Neural progenitor cell (in vitro differentiated cells): ENCODE results near the gene SHROOM2. TPM values are rescaled to one million over a fixed set of nuclear protein-coding genes. Genes with fewer than 3 reads are reported as not detected.

Source experiments
- DNase-seq: peaks from one replicate; pipeline ENCODE4 v3.0.0-alpha.2; 2016; ENCODE audit warnings: low spot score
- H2AFZ ChIP-seq: fragments of 200-600 bp; sonication (generic); replicated peaks from 2 replicates; pipeline ENCODE4 v1.6.1; 2016; ENCODE audit warnings: antibody characterized with exemption
- H3F3A ChIP-seq: fragments of 200-600 bp; sonication (generic); 2 replicates; pipeline ENCODE4 v1.6.1; 2016; ENCODE audit warnings: antibody characterized with exemption, low read depth
- H3K27ac ChIP-seq: fragments of 200-600 bp; sonication (generic); 2 replicates; pipeline ENCODE4 v1.5.1; 2016; ENCODE audit warnings: mild to moderate bottlenecking
- H3K27me3 ChIP-seq: fragments of 200-600 bp; sonication (generic); 2 replicates; pipeline ENCODE4 v1.6.1; 2016; ENCODE audit warnings: mild to moderate bottlenecking, moderate library complexity
- H3K36me3 ChIP-seq: fragments of 200-600 bp; sonication (generic); 2 replicates; pipeline ENCODE4 v1.5.1; 2016
- H3K4me1 ChIP-seq: fragments of 200-600 bp; sonication (generic); 2 replicates; pipeline ENCODE4 v1.6.1; 2016; ENCODE audit warnings: mixed run types
- H3K4me2 ChIP-seq: fragments of 200-600 bp; sonication (generic); 2 replicates; pipeline ENCODE4 v1.6.1; 2016
- H3K4me3 ChIP-seq: fragments of 200-600 bp; sonication (generic); 2 replicates; pipeline ENCODE4 v1.5.1; 2016
- H3K79me2 ChIP-seq: fragments of 200-600 bp; sonication (generic); 2 replicates; pipeline ENCODE4 v1.6.1; 2016; ENCODE audit warnings: low read depth
- H3K9ac ChIP-seq: fragments of 200-600 bp; sonication (generic); 2 replicates; pipeline ENCODE4 v1.6.1; 2016
- H3K9me3 ChIP-seq: fragments of 200-600 bp; sonication (generic); 2 replicates; pipeline ENCODE4 v1.5.1; 2016; ENCODE audit warnings: low read depth
- H4K20me1 ChIP-seq: fragments of 200-600 bp; sonication (generic); 2 replicates; pipeline ENCODE4 v1.6.1; 2016; ENCODE audit warnings: low read depth
- H3K27ac Mint-ChIP-seq: 3 replicates; pipeline ENCODE4 v1.8.0; 2021; ENCODE audit warnings: mixed read lengths
- H3K27me3 Mint-ChIP-seq: 2 replicates; pipeline ENCODE4 v1.8.0; 2022; ENCODE audit warnings: low read depth, mild to moderate bottlenecking, inconsistent platforms, moderate library complexity, mixed read lengths; ENCODE audit not compliant: insufficient read depth
- H3K36me3 Mint-ChIP-seq: 3 replicates; pipeline ENCODE4 v1.8.0; 2021; ENCODE audit warnings: mixed read lengths
- H3K4me1 Mint-ChIP-seq: 3 replicates; pipeline ENCODE4 v1.8.0; 2021; ENCODE audit warnings: mixed read lengths
- H3K4me3 Mint-ChIP-seq: 3 replicates; pipeline ENCODE4 v1.8.0; 2021; ENCODE audit warnings: mild to moderate bottlenecking, moderate library complexity, mixed read lengths
- H3K9me3 Mint-ChIP-seq: 3 replicates; pipeline ENCODE4 v1.8.0; 2020; ENCODE audit warnings: mixed read lengths
- CTCF ChIP-seq: fragments of 200-600 bp; sonication (generic); IDR thresholded peaks from 2 replicates; pipeline ENCODE4 v1.5.1; 2017; ENCODE audit warnings: antibody characterized with exemption, mild to moderate bottlenecking
- EZH2 ChIP-seq: fragments of 200-600 bp; sonication (generic); IDR thresholded peaks from 2 replicates; pipeline ENCODE4 v1.6.1; 2017; ENCODE audit warnings: antibody characterized with exemption, mild to moderate bottlenecking, moderate library complexity
- EZH2phosphoT487 ChIP-seq: fragments of 200-600 bp; sonication (generic); IDR thresholded peaks from 2 replicates; pipeline ENCODE4 v1.6.1; 2017; ENCODE audit warnings: antibody characterized with exemption
- total RNA-seq: library from RNA; depleted of rRNA; stranded (reverse); fragments of >200 nt; gene quantifications from 2 replicates; pipeline ENCODE4 v1.2.3, GENCODE V29; 2015; ENCODE audit warnings: low replicate concordance

Gene SHROOM2
- total RNA-seq, 1 donor from 2014 or later: 9.1 TPM

GRCh38 chrX:9832811-9833210 is 46.6 kb downstream of the SHROOM2 start:
- DNase-seq: peak; percentile 48

GRCh38 chrX:9835585-9836210 is 49.5 kb downstream of the SHROOM2 start:
- H3K27ac Mint-ChIP-seq: no peak overlapping the region
- Histone ChIP-seq H3K9ac (no peak overlapping the region), H3K27ac (no peak overlapping the region), H3K9me3 (no peaks in the 10 kb centered on the region), H2AFZ (no peak overlapping the region), H3K79me2 (peaks cover 15% of the 10 kb centered on the region), H3K36me3 (no peaks in the 10 kb centered on the region), H3K27me3 (no peaks in the 10 kb centered on the region), H3K4me2 (no peak overlapping the region), H4K20me1 (peaks cover 28% of the 10 kb centered on the region), H3F3A (no peaks in the 10 kb centered on the region), H3K4me1 (no peaks in the 10 kb centered on the region), H3K4me3 (no peak overlapping the region)
- H3K4me3 Mint-ChIP-seq: no peak overlapping the region
- TF ChIP-seq EZH2 (no peak), CTCF (no peak), EZH2phosphoT487 (no peak)
- peaks cover 12% of the 10 kb centered on the region for H3K27me3 Mint-ChIP-seq
- peaks cover 20% of the 10 kb centered on the region for H3K36me3 Mint-ChIP-seq
- no peak for DNase-seq
- peaks cover 30% of the 10 kb centered on the region for H3K9me3 Mint-ChIP-seq
- H3K4me1 Mint-ChIP-seq: peaks cover 15% of the 10 kb centered on the region

More at GRCh38 chrX:9832811-9833210, 46.6 kb downstream of the SHROOM2 start:
- Histone ChIP-seq H3K27ac (no peak overlapping the region), H3K4me2 (peak overlapping the region; percentile 31), H3K9me3 (no peaks in the 10 kb centered on the region), H3K36me3 (no peaks in the 10 kb centered on the region), H3K4me1 (no peaks in the 10 kb centered on the region), H3K27me3 (no peaks in the 10 kb centered on the region), H2AFZ (no peak overlapping the region), H3K4me3 (no peak overlapping the region), H3K79me2 (peaks cover 23% of the 10 kb centered on the region), H4K20me1 (peaks cover 34% of the 10 kb centered on the region), H3F3A (no peaks in the 10 kb centered on the region), H3K9ac (no peak overlapping the region)
- TF ChIP-seq EZH2: no peak
- no peak for TF ChIP-seq EZH2phosphoT487
- H3K4me1 Mint-ChIP-seq: peaks cover 15% of the 10 kb centered on the region
- H3K9me3 Mint-ChIP-seq: peaks cover 33% of the 10 kb centered on the region
- no peak overlapping the region for H3K4me3 Mint-ChIP-seq
- H3K36me3 Mint-ChIP-seq: peaks cover 26% of the 10 kb centered on the region
- no peak overlapping the region for H3K27ac Mint-ChIP-seq
- peaks cover 14% of the 10 kb centered on the region for H3K27me3 Mint-ChIP-seq

GRCh38 chrX:9842541-9842940 is 56.3 kb downstream of the SHROOM2 start:
- Histone ChIP-seq H3K36me3 (no peaks in the 10 kb centered on the region), H3K4me2 (peak overlapping the region; percentile 30), H3K9me3 (no peaks in the 10 kb centered on the region), H3K9ac (no peak overlapping the region), H3F3A (peaks cover 12% of the 10 kb centered on the region), H3K4me1 (peaks cover 11% of the 10 kb centered on the region), H3K27me3 (no peaks in the 10 kb centered on the region), H3K27ac (peak overlapping the region; percentile 50), H4K20me1 (peaks cover 31% of the 10 kb centered on the region), H2AFZ (no peak overlapping the region), H3K4me3 (no peak overlapping the region), H3K79me2 (peaks cover 40% of the 10 kb centered on the region)
- Mint-ChIP-seq H3K9me3 (peaks cover 14% of the 10 kb centered on the region), H3K36me3 (peaks cover 5% of the 10 kb centered on the region), H3K4me1 (peaks cover 30% of the 10 kb centered on the region), H3K27ac (peak overlapping the region; percentile 87), H3K4me3 (peak overlapping the region; percentile 68), H3K27me3 (no peaks in the 10 kb centered on the region)
- no peak for TF ChIP-seq EZH2
- no peak for TF ChIP-seq EZH2phosphoT487
- TF ChIP-seq CTCF: no peak
- DNase-seq: peak; percentile 58

GRCh38 chrX:9844936-9845577 is 58.8 kb downstream of the SHROOM2 start:
- Histone ChIP-seq H3K79me2 (peaks cover 40% of the 10 kb centered on the region), H4K20me1 (peaks cover 31% of the 10 kb centered on the region), H3K27me3 (no peaks in the 10 kb centered on the region), H3K4me3 (no peak overlapping the region), H3K36me3 (no peaks in the 10 kb centered on the region), H3K9ac (no peak overlapping the region), H3K27ac (no peak overlapping the region), H3K4me1 (peaks cover 11% of the 10 kb centered on the region), H2AFZ (no peak overlapping the region), H3K4me2 (no peak overlapping the region), H3F3A (peaks cover 12% of the 10 kb centered on the region), H3K9me3 (no peaks in the 10 kb centered on the region)
- H3K4me1 Mint-ChIP-seq: peaks cover 38% of the 10 kb centered on the region
- no peak overlapping the region for H3K4me3 Mint-ChIP-seq
- H3K36me3 Mint-ChIP-seq: peaks cover 3% of the 10 kb centered on the region
- H3K9me3 Mint-ChIP-seq: peaks cover 11% of the 10 kb centered on the region
- DNase-seq: no peak
- no peaks in the 10 kb centered on the region for H3K27me3 Mint-ChIP-seq
- TF ChIP-seq CTCF (no peak), EZH2 (no peak), EZH2phosphoT487 (no peak)
- no peak overlapping the region for H3K27ac Mint-ChIP-seq
